ENCODE data around the gene SPRED1.

GRCh38 chr15:38208206-38208605, 44.4 kb upstream of the SPRED1 start:
- TF ChIP-seq CTCF (IDR thresholded peaks at IDR 0.05) (no peak), POLR2A (IDR thresholded peaks at IDR 0.05) (no peak)
